Measurements from ENCODE around the gene RWDD4.

- no peak for TF ChIP-seq CTCF (IDR thresholded peaks at IDR 0.05 in 8 of 11, conservative IDR thresholded peaks at IDR 0.05 in 3 of 11)
- no peak for TF ChIP-seq POLR2AphosphoS5 (IDR thresholded peaks at IDR 0.05)
- TF ChIP-seq POLR2A (IDR thresholded peaks at IDR 0.05) = no peak
Measured at GRCh38 chr4:183636503-183636902, 22.5 kb downstream of the RWDD4 start.
